Measurements from ENCODE around the gene DCAF8. TPM values are rescaled to one million over a fixed set of nuclear protein-coding genes. Genes with fewer than 3 reads are reported as not detected.

DCAF8 gene
- total and polyA plus RNA-seq, 2 of the 4 experiments (the other 2 are of a cell fraction), result 83.3 to 83.8 TPM

- TF ChIP-seq RFX5 (IDR thresholded peaks at IDR 0.05; ENCODE audit: low read depth, low read length), result no peak
- no peak for TF ChIP-seq USF2 (IDR thresholded peaks at IDR 0.05; ENCODE audit: low read depth, low read length)
- TF ChIP-seq CHD1 (IDR thresholded peaks at IDR 0.05; ENCODE audit: low read depth, low read length), result no peak
- no peak for TF ChIP-seq POLR2A (IDR thresholded peaks at IDR 0.05; ENCODE audit: low read depth, low read length)
- no peak for TF ChIP-seq FOS (IDR thresholded peaks at IDR 0.05; ENCODE audit: low read depth, low read length)
- TF ChIP-seq MAFK (IDR thresholded peaks at IDR 0.05; ENCODE audit: low read depth, low read length), result no peak
- TF ChIP-seq RCOR1 (IDR thresholded peaks at IDR 0.05; ENCODE audit: insufficient replicate concordance, low read length), result no peak
Measured at GRCh38 chr1:160188341-160188740, 74.0 kb downstream of the DCAF8 start (continued).

DNA sequence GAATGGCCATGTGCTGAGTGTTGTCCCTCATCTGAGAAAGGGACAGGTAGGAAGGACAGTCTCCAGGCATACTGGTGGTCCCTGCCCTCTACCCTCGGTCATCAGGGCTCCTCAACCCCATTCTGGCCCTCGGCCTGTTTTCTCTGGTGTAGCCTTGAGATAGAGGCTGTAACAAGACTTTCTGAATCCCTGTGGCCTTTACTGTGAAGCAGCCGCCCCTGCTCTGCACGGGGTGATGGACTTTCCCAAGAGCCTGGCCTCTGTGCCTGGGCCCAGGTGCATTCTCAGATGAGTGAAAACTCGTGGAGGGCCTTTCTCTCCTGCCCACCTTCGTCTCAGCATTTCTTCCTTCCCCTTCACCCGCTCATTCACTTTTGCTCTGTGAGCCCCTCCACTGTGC, 74.9 kb downstream of the DCAF8 start:
- no peak overlapping the region for H2BK5ac ChIP-seq (ENCODE audit: low read depth, low read length, poor library complexity, severe bottlenecking)
- H2AFZ ChIP-seq (replicated peaks; ENCODE audit: low read length, poor library complexity), result no peak overlapping the region
- no peak overlapping the region for H3K9ac ChIP-seq (ENCODE audit: low read depth, low read length)
- TF ChIP-seq MAFK (IDR thresholded peaks at IDR 0.05; ENCODE audit: low read depth, low read length), result no peak
- no peak for TF ChIP-seq MXI1 (IDR thresholded peaks at IDR 0.05; ENCODE audit: borderline replicate concordance, low read depth, low read length)
- H4K20me1 ChIP-seq (ENCODE audit: insufficient read depth, low read length), result no peaks in the 10 kb centered on the region
- no peaks in the 10 kb centered on the region for H3K36me3 ChIP-seq (ENCODE audit: control insufficient read depth, insufficient read depth, low read length)
- POLR2A ChIA-PET (ENCODE audit: unreplicated experiment), result interaction anchor here (0.5 kb wide), 1 partner anchor 62 kb away, joined by 4 read pairs; no protein-coding TSS in a partner anchor
- H3K4ac ChIP-seq (ENCODE audit: low read depth, low read length), result no peak overlapping the region
- H4K8ac ChIP-seq (ENCODE audit: low read depth in 2 of 2, low read length in 2 of 2), result no peak overlapping the region
- WGBS, 2 experiments (ENCODE audit: extremely low coverage in 2 of 2, insufficient read length in 1 of 2), result no CpG with 5 or more reads among the region's 7 CpGs
- H3K9me1 ChIP-seq (ENCODE audit: insufficient read depth, low read length), result 0 out of 2 replicates have a peak, but pooled peaks cover 7% of the 10 kb centered on the region
- no peak overlapping the region for H3K27ac ChIP-seq (ENCODE audit: insufficient read depth, low read length)
- no peak overlapping the region for H2AK9ac ChIP-seq (replicated peaks; ENCODE audit: low read depth, low read length, poor library complexity)
- H3K14ac ChIP-seq (replicated peaks; ENCODE audit: low read depth, low read length), result no peak overlapping the region
- H3K4me1 ChIP-seq (ENCODE audit: control insufficient read depth, insufficient read depth, low read length), result peaks cover 1% of the 10 kb centered on the region; the same call in 1 of the 2 replicates
- in situ Hi-C loops (cut with MboI; ENCODE audit: low sequenced_read_pairs), result loop anchor here (25.0 kb wide), 1 partner anchor 425 kb away; no protein-coding TSS in a partner anchor
- H3K4me2 ChIP-seq (ENCODE audit: low read depth, low read length), result no peak overlapping the region
- H3K27me3 ChIP-seq (ENCODE audit: control insufficient read depth, insufficient read depth, low read length), result peaks cover 17% of the 10 kb centered on the region
- ATAC-seq (ENCODE audit: low read depth) (no peak), DNase-seq (no peak)
- CTCF ChIA-PET, result interaction anchor here (1.3 kb wide), 1 partner anchor 32 kb away, joined by 3 read pairs; no protein-coding TSS in a partner anchor
- H3K23ac ChIP-seq (ENCODE audit: low read depth, low read length), result no peak overlapping the region
- no TSS peak for BruUV-seq (replicated peaks)
- no peak overlapping the region for H4K91ac ChIP-seq (ENCODE audit: insufficient read depth, low read depth, low read length)
- H3K4me3 ChIP-seq (ENCODE audit: insufficient read depth, low read depth, low read length), result no peak overlapping the region
- H3K56ac ChIP-seq (ENCODE audit: extremely low read depth, insufficient read depth, low read length), result no peak overlapping the region
- no peak overlapping the region for H4K5ac ChIP-seq (ENCODE audit: low read depth, low read length)
- no peak overlapping the region for H2BK20ac ChIP-seq (ENCODE audit: low read depth, low read length)
- H3K18ac ChIP-seq (ENCODE audit: low read depth, low read length), result no peak overlapping the region
- dilution Hi-C loops (cut with HindIII; ENCODE audit: low sequenced_read_pairs, unreplicated experiment), result no loop called here
- H2BK15ac ChIP-seq (ENCODE audit: low read depth, low read length), result no peak overlapping the region
- no peaks in the 10 kb centered on the region for H3K79me1 ChIP-seq (ENCODE audit: low read depth in 1 of 2, low read length in 2 of 2)
- intact Hi-C loops (cut with micrococcal nuclease), result no loop called here
- no peak overlapping the region for H2BK120ac ChIP-seq (ENCODE audit: low read depth, low read length)
- H3K9me3 ChIP-seq (ENCODE audit: control insufficient read depth, insufficient read depth, low read length), result no peaks in the 10 kb centered on the region
- H2AK5ac ChIP-seq (ENCODE audit: low read depth, low read length), result no peak overlapping the region

Measured in IMR-90 (cell line).